Measurements from ENCODE around the gene FSIP1. TPM values are rescaled to one million over a fixed set of nuclear protein-coding genes. Genes with fewer than 3 reads are reported as not detected.
A peak's percentile ranks its signal among the peaks of the same experiment; 100 is the strongest.

The FSIP1 gene
- polyA plus RNA-seq, 2 of the 4 experiments (the other 2 are of a cell fraction) = 0.71 to 0.93 TPM

- 25% methylated on average over 4 of the region's 4 CpGs for WGBS (ENCODE audit: missing lambda C conversion rate)
- no peak overlapping the region; the same call in 2 of the 3 replicates for H3K4me3 ChIP-seq
- H3K4me1 ChIP-seq = peaks cover 15% of the 10 kb centered on the region; the same call in 2 of the 3 replicates
- DNase-seq (ENCODE audit: low read depth in 1 of 2, low spot score in 1 of 2) = no peak
- 0 out of 6 replicates have a peak overlapping the region, but pooled peaks of 1 of the 2 experiments have one; percentile 3 for H3K27ac ChIP-seq
- ChIA-PET CTCF (interaction anchor here (1.2 kb wide), 1 partner anchor 491 kb away, joined by 5 read pairs; no protein-coding TSS in a partner anchor), POLR2A (no interaction called here)
- TF ChIP-seq E2F6 (IDR thresholded peaks at IDR 0.05; ENCODE audit: borderline replicate concordance, low read depth) (no peak), HES2 (IDR thresholded peaks at IDR 0.05) (no peak), HEYL (CRISPR knock-in tag; IDR thresholded peaks at IDR 0.05) (no peak), CTCF (IDR thresholded peaks at IDR 0.05) (no peak), NPAS2 (CRISPR knock-in tag; IDR thresholded peaks at IDR 0.05; ENCODE audit: borderline replicate concordance) (no peak), RFX5 (IDR thresholded peaks at IDR 0.05) (no peak), MYC (IDR thresholded peaks at IDR 0.05; ENCODE audit: borderline replicate concordance, low read length) (no peak), FOXS1 (CRISPR knock-in tag; IDR thresholded peaks at IDR 0.05) (no peak), ZSCAN20 (CRISPR knock-in tag; IDR thresholded peaks at IDR 0.05) (no peak), BHLHE40 (IDR thresholded peaks at IDR 0.05; ENCODE audit: low read depth, low read length) (no peak), TP53 (CRISPR knock-in tag; IDR thresholded peaks at IDR 0.05) (no peak), MAZ (IDR thresholded peaks at IDR 0.05; ENCODE audit: borderline replicate concordance, low read depth, low read length) (no peak), JUN (IDR thresholded peaks at IDR 0.05) (no peak)
- ATAC-seq = no peak
- H3K9me3 ChIP-seq = peaks cover 4% of the 10 kb centered on the region; the same call in 1 of the 3 replicates
- no peak for FAIRE-seq
- peak overlapping the region; percentile 83 for H3K4me2 ChIP-seq
Observed at GRCh38 chr15:39784125-39784524, 1.5 kb upstream of the FSIP1 start.

GRCh38 chr15:39783244-39783820 lies 691 bp upstream of the FSIP1 start:
- peaks cover 15% of the 10 kb centered on the region; the same call in 2 of the 3 replicates for H3K4me1 ChIP-seq
- H3K4me2 ChIP-seq = peak overlapping the region; percentile 83
- H3K27ac ChIP-seq = peak overlapping the region; percentile 79 to 88
- CTCF ChIA-PET = interaction anchor here (1.0 kb wide), 1 partner anchor 93 kb away, joined by 4 read pairs; no protein-coding TSS in a partner anchor
- TF ChIP-seq ZC3H11A (IDR thresholded peaks at IDR 0.05) = no peak
- TF ChIP-seq MYC (IDR thresholded peaks at IDR 0.05; ENCODE audit: borderline replicate concordance, low read length) = no peak
- TF ChIP-seq TP53 (CRISPR knock-in tag; IDR thresholded peaks at IDR 0.05) = no peak
- no peak for TF ChIP-seq USF2 (IDR thresholded peaks at IDR 0.05)
- no peak for TF ChIP-seq POLR2AphosphoS2 (conservative IDR thresholded peaks at IDR 0.05; ENCODE audit: low read length)
- no peak for TF ChIP-seq MAZ (IDR thresholded peaks at IDR 0.05; ENCODE audit: borderline replicate concordance, low read depth, low read length)
- TF ChIP-seq FOSB (CRISPR knock-in tag; IDR thresholded peaks at IDR 0.05) = no peak
- no peak for TF ChIP-seq HEYL (CRISPR knock-in tag; IDR thresholded peaks at IDR 0.05)
- TF ChIP-seq TFCP2L1 (CRISPR knock-in tag; IDR thresholded peaks at IDR 0.05) = no peak
- TF ChIP-seq CEBPB (IDR thresholded peaks at IDR 0.05) = no peak
- no peak for TF ChIP-seq ELK1 (IDR thresholded peaks at IDR 0.05; ENCODE audit: low read depth, low read length)
- no peak for TF ChIP-seq ZSCAN20 (CRISPR knock-in tag; IDR thresholded peaks at IDR 0.05)
- TF ChIP-seq ZFP36 (IDR thresholded peaks at IDR 0.05; ENCODE audit: borderline replicate concordance, partially characterized antibody) = no peak
- H3K9me3 ChIP-seq = peaks cover 4% of the 10 kb centered on the region; the same call in 1 of the 3 replicates
- FAIRE-seq (no peak), DNase-seq (ENCODE audit: low read depth in 1 of 2, low spot score in 1 of 2) (no peak), ATAC-seq (no peak)
- 3% methylated on average over 10 of the region's 10 CpGs for WGBS (ENCODE audit: missing lambda C conversion rate)
- POLR2A ChIA-PET = interaction anchor here (1.3 kb wide), 1 partner anchor 151 kb away, joined by 9 read pairs; the partner anchor contains the start of gene EIF2AK4
- peak overlapping the region; percentile 76 for H3K4me3 ChIP-seq
